Hepatocyte (in vitro differentiated cells): ENCODE data around the gene ULK2.

Experiments
- CTCF ChIP-seq: fragments of 200-600 bp; sonication (generic); IDR thresholded peaks from 2 replicates; pipeline ENCODE4 v1.5.1; 2016; ENCODE audit warnings: antibody characterized with exemption, mild to moderate bottlenecking; ENCODE audit not compliant: poor library complexity
- EZH2 ChIP-seq: fragments of 200-600 bp; sonication (generic); IDR thresholded peaks from 2 replicates; pipeline ENCODE4 v1.6.1; 2016; ENCODE audit warnings: antibody characterized with exemption, mild to moderate bottlenecking, borderline replicate concordance
- EZH2phosphoT487 ChIP-seq: fragments of 200-600 bp; sonication (generic); IDR thresholded peaks from one replicate; pipeline ENCODE4 v1.6.1; 2018; ENCODE audit warnings: antibody characterized with exemption, mild to moderate bottlenecking, low read depth, moderate library complexity; ENCODE audit not compliant: unreplicated experiment, severe bottlenecking

GRCh38 chr17:19766421-19767270, 101.1 kb downstream of the ULK2 start:
- TF ChIP-seq CTCF (peak; percentile 95), EZH2phosphoT487 (no peak), EZH2 (no peak)
